ENCODE data around the gene CDK5RAP2.
A peak's percentile ranks its signal among the peaks of the same experiment; 100 is the strongest.

Gene CDK5RAP2

DNA sequence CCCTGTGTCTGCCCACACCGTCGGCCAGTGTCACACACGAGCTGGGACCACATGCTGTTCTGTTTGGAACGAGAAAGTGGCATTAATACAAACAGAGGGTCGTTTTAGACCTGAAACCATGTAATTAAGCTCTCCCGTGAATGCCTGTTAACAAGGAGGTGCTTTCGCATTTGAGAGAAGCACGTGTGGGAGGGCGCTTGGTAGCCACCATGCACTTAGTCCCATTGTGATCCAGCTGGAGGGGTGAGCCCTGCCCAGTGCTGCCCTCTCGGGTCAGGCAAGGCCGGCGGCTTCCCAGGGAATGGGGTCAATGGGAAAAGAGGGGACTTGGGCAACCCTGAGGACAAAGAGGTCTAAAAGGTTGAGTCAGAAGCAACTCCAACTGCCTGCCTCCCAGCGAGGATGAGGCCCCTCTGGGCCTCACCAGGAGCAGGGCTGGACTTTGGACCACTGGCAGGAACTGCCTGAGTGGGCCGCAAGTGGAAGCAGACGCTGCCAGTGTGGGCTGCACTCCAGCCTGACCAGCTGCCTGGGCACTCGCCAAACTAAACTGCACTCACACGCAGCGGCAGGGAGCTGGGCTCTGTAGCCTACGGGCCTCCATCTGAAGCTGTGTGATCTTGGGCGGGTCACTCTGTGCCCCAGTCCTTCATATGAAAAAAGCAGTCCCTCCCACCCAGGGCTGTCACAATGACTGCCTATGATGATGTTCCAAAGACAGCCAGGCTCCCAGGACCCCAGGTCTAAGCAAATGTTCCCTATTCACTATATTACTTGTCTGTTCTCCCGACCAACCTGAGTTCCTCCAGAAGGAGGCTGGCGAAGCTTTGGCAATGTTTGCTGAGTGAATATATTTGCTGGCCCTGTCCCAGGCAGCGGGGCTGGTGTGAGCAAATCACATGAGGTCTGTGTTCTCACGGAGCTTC, 195.7 kb downstream of the CDK5RAP2 start:
- DNase-seq (ENCODE audit: low read depth): peak; percentile 64

DNA sequence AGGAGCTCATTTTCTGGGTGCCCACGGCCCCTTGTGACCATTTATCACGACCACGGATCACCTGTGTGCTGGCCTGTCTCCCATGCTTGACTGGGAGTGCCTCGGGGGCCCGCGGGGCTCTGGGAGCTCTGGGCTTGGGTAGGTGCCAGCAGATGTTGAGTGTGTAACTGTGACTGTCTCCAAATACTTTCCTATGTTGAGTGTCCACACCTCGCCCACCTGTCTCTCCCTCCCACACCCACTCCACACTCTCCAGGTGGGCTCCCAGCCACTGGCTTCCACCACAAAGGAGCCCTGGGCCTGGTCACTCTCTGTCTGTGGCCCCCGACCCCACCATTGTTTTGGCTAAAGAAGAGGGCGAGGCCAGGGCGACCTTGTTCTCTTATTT, 196.4 kb downstream of the CDK5RAP2 start:
- no peak for DNase-seq (ENCODE audit: low read depth)

DNA sequence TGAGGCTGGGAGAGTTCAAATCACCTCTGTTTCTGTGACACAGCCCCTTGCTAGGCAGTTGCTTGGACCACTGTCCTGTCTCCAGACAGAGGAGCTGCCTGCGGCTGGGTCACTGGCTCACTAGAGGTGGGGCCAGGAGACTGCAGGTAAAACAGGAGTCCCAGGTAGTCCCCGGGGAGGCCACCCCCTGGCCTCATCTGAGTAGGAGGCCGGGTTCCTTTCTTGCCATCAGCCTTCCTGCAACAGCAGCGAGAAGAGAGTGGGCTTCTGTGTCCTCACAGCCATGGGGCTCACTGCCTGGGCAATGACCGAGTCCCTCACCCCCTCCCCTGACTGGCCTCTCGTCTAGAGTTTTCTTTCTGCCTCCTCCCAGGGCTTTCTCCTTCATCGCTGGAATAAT, 197.5 kb downstream of the CDK5RAP2 start:
- no peak for DNase-seq (ENCODE audit: low read depth)

DNA sequence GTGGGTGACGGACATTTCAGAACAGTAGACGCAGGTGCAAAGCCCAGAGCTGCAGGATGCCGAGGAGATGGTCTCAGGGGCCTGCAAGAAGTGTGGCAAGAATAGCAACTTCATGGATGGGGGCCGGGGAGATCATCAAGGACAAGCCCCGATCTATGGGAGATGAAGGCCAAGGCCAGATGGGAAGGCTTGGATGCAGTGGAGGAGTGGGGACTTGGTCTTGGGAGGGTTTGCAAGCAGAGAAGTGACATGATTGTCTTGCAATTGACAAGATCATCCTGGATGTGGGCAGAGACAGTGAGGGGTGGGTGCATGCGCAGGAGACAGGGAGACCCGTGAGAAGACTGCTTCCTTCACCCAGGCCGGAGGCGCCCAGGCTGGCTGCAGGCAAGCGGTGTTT, 198.1 kb downstream of the CDK5RAP2 start:
- no peak for DNase-seq (ENCODE audit: low read depth)

DNA sequence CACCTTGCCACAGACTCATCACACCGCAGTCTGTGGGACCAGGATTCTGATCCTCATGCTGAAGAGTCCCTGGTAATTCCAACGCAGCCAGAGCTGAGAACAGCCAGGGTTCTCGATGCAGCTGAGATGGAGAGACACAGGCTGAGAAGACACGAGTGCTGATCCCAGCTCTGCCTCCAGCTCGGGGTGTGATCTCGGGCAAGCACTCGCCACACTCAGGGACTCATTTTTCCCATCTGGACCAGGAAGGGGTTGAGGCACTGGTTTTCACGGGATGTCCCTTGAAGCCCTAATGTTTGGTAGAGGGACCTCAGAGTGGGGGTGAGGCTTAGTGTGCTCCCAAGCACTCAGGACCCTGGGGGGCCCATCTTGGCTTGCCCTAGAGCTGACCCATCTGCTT, 200.4 kb downstream of the CDK5RAP2 start:
- no peak for DNase-seq (ENCODE audit: low read depth)

DNA sequence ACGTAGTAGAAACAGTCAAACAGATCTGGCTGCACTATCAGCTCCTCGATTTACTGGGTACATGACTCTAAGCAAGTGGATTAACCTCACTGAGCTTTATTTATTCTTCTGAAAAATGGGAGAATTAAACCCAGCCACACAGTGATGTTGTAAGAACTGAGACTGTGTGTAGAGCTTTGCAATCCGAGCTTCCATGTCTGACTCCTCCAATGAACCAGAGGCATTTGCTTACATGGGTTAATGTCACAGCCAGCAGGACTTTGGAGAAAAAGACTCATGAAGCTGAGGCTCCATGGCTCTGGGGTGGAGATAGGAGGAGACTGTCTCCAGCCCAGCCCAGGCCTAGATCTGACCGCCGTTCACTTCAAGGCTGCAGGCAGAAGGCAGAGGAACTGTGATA, 201.3 kb downstream of the CDK5RAP2 start:
- no peak for DNase-seq (ENCODE audit: low read depth)

DNA sequence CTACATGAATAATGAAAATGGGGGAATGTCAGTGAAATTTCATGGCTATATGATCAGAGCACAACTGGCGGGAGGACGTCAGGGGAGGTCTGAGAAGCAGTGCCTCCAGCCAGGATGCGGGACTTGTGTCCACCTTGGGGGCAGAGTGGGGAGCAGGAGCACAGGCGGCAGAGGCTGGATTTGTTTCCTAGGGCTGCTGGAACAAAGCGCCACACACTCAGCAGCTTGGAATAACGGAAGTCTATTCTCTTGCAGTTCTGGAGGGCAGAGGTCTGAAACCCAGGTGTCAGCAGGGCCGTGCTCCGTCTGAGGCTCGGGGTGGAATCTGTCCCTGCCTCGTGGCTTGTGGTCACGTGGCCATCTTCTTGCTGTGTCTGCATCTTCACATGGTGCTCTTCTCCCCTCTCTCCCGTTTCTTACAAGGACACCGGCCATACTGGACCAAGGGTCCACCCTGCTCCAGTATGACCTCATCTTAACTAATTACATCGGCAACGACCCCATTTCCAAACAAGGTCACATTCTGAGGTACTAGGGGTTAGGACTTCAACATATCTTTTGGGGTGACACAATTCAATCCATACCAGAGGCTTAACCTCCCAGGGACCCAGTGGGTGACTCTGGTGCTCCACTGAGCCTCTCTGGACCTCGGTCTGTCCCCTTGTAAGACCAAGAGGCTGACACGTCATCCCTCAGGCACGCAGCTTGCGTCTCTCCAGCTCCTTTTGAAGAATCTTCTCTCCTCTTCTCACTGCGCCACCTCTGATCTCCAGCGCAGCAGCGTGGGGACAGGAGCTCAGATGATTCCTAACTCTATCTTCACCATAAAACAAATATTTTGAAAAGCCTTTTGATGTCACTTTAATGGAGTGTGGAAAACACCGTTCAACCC, 202.5 kb downstream of the CDK5RAP2 start:
- no peak for DNase-seq (ENCODE audit: low read depth)

DNA sequence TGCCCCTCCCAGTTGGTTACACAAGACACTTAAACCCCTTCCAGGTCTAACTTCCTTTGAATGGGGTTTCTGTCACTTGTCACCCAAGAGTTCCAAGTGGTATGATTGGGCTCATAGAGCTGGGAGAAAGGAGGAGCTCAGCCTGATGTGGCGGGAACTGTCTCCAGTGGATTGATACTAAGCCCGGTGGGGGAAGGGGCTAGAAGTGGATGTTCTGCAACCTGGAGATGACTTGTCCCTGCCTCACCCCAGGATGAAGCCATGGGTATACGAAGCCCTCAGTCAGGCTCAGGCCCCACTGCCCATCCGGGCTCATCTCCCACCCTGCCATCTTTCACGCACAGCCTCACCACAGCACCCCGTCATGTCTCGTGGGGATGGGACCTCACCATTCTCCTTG, 203.9 kb downstream of the CDK5RAP2 start:
- no peak for DNase-seq (ENCODE audit: low read depth)

DNA sequence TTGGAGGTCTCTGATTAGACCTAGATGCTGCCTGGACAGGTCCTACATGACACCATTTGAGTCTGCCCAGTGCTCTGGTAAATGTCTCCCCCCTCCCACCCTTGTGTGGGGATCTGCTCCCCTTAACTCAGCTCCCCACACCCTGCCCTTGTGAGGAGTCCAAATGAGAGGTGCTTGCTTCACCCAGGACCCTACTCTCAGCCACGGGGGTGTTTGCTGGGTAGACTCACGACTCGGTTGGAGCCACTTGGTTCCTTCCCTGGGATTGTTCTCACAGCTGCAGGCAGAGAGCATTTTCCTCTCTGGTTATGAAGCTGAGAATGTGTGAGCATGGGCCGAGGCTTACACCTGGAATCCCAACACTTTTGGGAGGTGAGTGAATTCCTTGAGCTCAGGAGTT, 204.7 kb downstream of the CDK5RAP2 start:
- DNase-seq (ENCODE audit: low read depth): no peak

DNA sequence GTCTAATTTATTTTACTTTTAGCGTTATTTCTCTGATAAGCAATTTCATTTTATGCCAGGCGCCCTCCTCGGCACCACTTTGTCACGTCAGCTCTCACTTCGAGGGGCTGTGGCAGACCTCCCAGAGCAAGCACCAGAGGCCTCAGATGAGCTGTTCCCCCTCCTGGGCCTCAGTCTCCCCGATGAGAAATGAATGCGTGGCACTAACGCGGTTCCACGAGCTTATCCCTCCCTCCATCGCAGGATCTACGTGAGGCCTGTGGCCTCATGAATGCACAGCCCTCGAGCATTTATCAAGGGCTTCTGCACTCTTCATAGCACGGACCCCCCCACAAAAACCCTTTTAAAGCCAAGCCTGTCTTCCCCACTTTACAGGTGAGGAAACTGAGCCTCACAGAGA, 205.2 kb downstream of the CDK5RAP2 start:
- DNase-seq (ENCODE audit: low read depth): no peak

DNA sequence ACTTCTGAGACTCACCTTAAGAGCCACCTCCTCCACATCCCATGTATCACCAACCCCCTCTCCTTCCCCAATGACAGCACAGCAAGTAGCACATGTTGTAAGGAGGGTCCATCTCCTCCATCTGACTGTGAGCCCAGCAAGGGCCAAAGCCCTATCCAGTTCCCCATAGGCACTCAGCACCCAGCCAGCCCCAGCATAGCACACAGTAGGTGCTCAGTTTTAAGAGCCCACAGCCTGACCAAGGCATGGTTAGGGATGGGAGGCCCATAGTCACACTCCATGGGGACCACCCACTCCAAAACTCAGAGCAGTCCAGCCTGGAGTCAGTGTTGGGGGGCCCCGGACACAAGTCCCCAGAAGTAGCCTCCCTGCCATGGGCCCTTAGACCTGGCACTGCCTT, 205.7 kb downstream of the CDK5RAP2 start:
- DNase-seq (ENCODE audit: low read depth): no peak

DNA sequence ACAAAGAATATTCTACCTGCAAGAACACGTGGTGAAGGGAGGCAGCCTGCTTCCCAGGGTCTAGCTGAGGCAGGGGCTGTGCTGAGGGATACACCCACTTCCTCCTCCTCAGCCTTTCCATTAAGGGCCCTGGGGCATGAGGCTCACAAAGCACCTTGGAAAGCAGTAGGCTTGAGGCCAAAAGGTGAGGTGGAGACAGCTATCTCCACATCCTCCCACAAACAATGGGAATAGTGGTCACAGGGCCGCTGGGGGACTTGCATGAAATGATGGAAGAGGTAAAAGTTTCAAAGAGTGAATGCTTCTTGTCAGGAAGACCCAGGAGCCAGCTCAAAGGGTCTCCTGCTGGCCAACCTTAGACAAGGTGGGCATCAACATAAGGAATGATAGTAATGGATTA, 207.9 kb downstream of the CDK5RAP2 start:
- DNase-seq (ENCODE audit: low read depth): no peak

DNA sequence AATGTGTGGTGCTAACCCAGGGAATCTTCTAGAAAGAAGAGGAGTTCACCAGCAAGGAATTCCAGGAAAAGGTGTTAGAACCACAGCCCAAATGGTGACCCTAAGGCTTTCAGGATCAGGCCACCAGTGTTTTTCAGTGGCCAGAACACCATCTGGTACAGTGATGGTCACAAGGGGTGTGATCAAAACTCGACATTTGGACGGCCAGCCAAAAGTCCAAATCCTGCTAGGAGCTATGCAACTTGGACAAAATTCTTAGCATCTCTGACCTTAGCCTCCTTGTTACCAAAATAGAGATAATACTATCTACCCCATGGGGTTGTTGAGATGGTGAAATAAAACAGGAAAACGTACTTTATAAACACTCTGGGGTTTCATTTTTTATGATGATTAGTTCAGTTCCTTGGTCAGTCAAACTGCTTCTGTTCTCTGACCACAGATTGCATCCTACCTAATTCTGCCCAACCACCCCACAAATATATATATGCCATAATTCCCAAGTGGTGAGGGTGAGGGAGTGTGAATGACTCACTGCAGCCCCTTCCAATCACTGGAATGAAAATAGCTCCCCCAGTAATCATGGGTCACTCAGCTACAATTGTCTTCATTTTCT, 210.3 kb downstream of the CDK5RAP2 start:
- no peak for DNase-seq (ENCODE audit: low read depth)

DNA sequence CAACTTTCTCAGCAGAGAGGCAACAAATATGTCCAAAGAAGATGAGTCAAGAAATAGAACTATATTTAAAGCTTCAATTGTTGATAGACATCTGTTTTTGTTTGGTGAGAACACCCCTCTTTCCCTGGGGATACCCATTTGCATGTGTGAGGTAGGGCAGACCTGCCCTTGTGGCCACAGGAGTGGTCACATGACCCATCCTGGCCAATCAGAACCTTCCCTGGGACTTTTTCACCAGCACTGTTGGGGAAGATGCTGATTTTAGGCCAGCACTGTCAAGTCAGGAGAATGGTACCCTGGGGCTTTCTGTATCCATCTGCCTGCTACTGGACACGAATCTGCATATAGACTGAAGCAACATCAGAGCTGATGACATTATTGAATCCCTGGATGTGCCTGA, 211.2 kb downstream of the CDK5RAP2 start:
- no peak for DNase-seq (ENCODE audit: low read depth)

DNA sequence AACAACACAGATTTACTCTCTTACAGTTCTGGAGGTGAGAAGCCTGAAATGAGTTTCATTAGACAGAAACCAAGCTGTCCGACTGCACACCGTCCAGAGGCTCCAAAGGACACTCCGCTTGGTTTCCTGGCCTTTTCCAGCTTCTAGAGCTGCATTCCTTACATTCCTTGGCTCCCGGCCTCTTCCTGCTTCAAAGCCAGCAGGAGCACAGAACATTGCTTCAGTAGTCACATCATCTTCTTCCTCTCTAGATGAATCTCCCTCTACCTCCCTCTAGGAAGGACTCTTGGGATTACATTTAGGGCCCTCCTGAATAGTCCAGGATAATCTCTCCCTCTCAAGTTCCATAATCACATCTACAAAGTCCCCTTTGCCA, 213.3 kb downstream of the CDK5RAP2 start:
- DNase-seq (ENCODE audit: low read depth): no peak

DNA sequence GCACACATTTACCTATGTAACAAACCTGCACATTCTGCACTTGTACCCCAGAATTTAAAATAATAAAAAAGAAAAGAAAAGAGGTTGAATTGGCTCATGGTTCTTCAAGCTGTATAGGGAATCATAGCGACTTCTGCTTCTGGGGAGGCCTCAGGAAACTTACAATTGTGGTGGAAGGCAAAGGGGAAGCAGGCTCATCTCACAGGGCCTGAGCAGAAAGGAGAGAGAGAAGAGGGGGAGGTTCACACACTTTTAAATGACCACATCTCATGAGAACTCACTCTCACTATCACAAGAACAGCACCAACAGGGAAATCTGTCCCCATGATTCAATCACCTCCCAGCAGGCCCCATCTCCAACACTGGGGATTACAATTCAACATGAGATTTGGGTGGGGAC, 214.6 kb downstream of the CDK5RAP2 start:
- no peak for DNase-seq (ENCODE audit: low read depth)

DNA sequence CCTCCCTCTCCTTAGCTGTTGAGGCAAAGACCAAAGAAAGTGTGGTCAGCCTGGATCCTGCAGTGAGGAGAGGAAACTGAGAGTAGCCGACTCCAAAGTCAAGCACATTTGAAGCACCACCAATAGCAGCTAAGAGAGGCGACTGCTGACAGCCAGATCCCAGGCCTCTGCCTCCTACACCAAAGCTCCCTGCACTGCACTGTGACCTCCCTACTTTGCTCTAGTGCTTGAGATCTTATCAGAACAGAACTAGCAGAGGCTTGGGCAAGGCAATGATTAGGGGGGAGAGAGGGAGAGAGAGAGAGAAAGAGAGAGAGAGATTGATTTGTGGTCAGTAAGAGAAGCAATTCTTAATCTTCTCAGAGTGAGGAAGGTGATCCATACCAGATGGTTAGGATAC, 216.3 kb downstream of the CDK5RAP2 start:
- DNase-seq (ENCODE audit: low read depth): no peak

DNA sequence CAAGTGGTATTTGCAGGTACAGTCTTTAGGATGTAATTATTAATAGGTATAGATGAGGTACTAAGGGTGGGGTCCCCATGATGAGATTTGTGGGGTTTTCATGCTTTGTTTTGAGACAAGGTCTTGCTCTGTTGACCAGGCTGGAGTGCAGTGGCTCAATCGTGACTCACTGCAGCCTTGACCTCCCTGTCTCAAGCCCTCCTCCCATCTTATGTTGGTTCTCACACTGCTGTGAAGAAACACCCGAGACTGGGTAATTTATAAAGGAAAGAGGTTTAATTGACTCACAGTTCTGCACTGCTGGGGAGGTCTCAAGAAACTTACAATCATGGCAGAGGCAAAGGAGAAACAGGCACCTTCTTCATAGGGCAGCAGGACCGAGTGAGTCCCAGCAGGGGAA, 217.5 kb downstream of the CDK5RAP2 start:
- no peak for DNase-seq (ENCODE audit: low read depth)

DNA sequence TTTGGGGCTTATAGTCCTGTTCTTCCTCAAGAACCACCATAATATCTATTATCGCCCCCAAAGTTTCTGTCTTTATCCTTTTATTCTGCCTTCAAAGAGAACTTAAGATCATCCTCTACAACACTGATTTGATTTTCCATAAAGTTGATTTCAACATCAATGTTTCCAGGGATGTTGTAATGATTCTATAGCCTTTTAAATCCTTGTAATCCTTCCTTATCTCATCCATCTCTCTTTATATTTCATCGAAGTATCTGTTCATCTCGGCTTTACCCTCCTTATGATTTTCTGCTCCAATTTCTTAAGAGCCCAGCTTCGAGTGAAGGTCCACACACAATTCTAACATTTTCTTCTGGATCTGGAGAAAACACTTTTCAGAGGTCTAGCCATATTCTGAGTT, 218.4 kb downstream of the CDK5RAP2 start:
- no peak for DNase-seq (ENCODE audit: low read depth)

DNA sequence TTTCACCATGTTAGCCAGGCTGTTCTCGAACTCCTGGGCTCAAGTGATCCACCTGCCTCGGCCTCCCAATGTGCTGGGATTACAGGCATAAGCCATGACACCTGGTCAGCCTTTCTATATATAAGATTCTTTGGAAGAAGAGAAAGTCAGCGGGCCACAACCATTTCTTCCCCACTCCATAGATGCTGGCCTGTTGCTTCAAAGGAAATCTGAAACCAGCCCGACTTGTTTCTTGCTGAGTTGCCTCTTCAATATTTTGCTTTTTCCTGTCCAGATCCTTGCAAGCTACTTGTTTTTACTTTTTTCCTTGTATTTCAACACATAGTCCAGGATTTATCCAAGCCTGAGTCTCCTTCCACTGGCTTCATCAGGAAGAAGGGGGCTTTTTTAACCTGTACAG, 219.5 kb downstream of the CDK5RAP2 start:
- DNase-seq (ENCODE audit: low read depth): no peak

DNA sequence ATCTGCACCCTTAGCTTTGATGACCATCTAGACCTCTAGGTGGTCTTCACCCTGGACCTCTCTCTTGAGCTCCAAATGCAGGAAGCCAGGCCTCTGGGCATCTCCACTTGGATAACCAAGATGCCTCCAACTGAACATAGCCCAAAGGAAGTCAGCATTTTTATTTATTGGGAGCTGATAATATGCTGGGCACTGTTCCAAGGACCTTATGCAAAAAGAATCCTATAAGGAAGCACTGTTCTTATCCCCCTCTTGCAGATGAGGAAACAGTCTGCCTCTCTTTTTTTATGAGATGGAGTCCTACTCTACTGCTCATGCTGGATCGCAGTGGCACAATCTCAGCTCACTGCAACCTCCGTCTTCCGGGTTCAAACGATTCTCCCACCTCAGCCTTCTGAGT, 219.9 kb downstream of the CDK5RAP2 start:
- no peak for DNase-seq (ENCODE audit: low read depth)

DNA sequence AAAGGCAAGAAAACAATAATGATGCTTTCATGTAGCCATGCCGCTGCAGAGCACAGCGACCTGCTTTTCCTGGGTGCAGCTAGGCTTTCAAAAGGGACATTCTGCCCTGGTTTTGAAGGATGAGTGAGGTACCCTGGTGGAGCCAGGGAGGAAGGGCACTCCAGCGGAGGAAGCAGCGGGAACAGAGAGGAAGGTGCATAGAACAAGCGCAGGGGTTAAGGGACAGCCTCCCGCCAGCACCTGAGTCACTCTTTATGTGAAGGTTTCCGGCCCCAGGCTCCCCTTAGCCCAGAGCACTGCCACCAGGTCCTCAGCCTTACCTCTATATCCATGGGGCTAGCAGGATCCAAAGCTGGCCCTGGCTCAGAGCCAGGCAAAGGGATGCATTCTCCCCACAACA, 221.1 kb downstream of the CDK5RAP2 start:
- DNase-seq (ENCODE audit: low read depth): no peak

DNA sequence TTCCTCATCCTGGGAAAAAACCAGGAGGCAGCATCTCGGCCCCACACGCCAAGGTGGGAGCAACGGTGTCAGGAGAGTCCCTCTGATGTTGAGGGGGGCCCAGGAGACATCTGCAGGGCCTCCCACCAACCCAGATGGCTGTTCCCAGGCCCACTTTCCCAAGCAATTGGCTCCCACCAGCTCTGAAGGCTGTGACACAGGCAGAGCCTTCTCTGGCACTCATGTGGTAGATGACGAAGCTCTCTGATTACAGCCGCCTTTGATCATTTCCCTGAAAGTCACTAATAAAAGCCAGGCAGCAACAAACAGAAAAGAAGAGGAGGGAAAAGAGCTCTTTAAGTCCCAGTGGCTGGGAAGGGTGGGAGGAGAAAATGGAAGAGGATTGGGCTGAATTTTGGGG, 226.5 kb downstream of the CDK5RAP2 start:
- DNase-seq (ENCODE audit: low read depth): no peak

Data from stromal cell of bone marrow (primary cell).